Fibroblast of mammary gland (primary cell): ENCODE results near the gene GLCE.

Source experiments
- DNase-seq: peaks from one replicate; pipeline ENCODE4 v3.0.0-alpha.2; 2010; ENCODE audit warnings: low read depth
- H3K4me3 ChIP-seq: 2 replicates; pipeline ENCODE4 v1.5.1; 2011; ENCODE audit warnings: low read depth, mild to moderate bottlenecking, low read length, moderate library complexity; ENCODE audit not compliant: control insufficient read depth
- CTCF ChIP-seq: conservative IDR thresholded peaks from 2 replicates; pipeline ENCODE4 v1.5.1; 2011; ENCODE audit warnings: low read depth, low read length, inconsistent platforms; ENCODE audit not compliant: control insufficient read depth, insufficient read depth

GLCE gene

GRCh38 chr15:69292826-69293420 lies 132.5 kb downstream of the GLCE start:
- no peak for DNase-seq
- H3K4me3 ChIP-seq = no peak overlapping the region
- no peak for TF ChIP-seq CTCF

DNA sequence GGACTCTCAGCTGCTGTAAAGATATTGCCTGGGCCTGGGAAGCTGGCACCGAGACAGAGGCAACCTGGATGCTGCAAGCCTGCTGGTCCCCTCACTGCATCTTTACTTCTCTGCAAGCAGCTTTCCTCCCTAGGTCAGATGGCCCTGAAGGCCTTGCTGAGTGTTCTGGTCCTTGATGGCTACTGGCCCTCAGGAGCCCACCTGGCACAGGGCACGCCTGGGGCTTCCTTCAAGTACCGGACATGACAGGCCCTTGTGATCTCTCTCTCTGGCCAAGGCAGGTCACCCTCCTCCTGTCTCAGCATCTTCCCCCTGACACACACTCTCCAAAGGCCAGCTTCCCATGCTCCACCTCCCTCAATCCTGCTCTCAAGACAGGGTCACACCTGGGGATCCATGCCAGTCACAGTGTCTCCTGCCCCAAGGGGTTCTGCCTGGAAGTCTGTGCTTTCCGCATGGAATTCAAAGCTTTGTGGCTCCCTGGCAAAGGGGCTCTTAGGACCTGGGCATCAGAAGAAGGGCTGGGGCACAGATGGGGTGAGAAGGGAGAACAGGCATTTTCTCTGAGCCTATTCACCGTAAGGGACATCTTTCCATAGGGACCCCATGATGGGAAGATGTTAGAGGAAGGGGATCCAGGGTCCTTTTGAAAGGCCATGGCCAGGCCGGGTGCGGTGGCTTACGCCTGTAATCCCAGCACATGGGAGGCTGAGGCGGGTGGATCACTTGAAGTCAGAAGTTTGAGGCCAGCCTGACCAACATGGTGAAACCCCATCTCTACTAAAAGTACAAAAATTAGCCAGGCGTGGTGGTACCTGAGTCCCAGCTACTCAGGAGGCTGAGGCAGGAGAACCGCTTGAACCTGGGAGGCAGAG lies 133.5 kb downstream of the GLCE start:
- no peak for DNase-seq
- TF ChIP-seq CTCF = no peak
- H3K4me3 ChIP-seq = no peak overlapping the region

- no peak overlapping the region for H3K4me3 ChIP-seq
- no peak for TF ChIP-seq CTCF
- no peak for DNase-seq
Measured at GRCh38 chr15:69296606-69297005, 136.2 kb downstream of the GLCE start.

GRCh38 chr15:69297642-69298353 lies 137.4 kb downstream of the GLCE start:
- DNase-seq = peak; percentile 11
- H3K4me3 ChIP-seq = no peak overlapping the region
- TF ChIP-seq CTCF = no peak

GRCh38 chr15:69298354-69298696 lies 137.9 kb downstream of the GLCE start:
- H3K4me3 ChIP-seq = no peak overlapping the region
- no peak for TF ChIP-seq CTCF
- DNase-seq = no peak

DNA sequence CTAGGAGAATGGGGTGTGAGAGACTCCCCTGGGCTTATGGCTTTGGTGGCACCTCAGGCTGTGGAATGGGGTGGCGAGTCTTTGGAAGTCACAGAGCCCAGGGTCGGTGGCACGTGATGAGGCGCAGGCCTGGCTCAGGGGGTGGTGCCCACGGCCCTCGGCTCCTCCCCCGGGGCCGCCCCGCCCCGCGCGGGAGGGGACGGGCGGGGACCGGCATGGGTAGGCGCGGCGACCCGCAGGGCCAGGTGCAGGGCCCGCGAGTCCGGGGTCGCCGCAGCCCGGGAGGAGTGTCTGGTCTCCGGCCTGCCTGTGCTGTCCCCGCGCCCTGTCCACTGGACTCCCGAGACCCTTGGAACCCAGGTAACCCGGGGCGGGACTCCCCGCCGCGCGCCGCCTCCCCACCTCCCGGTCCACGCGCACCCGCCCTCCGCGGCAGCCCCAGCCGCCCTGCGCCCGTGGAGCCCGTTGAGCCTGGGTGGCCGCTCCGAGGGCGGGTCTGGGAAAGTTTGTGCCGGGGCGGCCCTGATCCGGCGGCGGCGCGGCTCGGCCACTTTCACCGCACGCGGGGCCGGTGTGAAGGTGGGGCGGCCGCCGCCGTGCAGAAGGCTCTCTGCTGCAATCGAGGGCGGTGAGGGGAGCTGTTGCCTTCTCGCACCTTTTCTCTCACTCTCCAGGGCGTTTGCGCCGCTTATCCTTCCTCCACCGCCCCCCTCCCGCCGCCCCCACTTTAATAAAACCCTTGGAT lies 138.4 kb downstream of the GLCE start, which contains the start of gene PAQR5:
TSS of gene PAQR5 (plus strand) at position 216 of the 745 bp plus-strand sequence. CDS start 61,169 bp downstream, outside the sequence.
- peak within 1 kb of the TSS; percentile 43 for H3K4me3 ChIP-seq
- DNase-seq = no peak
- no peak for TF ChIP-seq CTCF
